GM08714 (cell line): ENCODE data around the gene PRDX1.

Experiments
- H3K4me3 ChIP-seq: fragments of 200-500 bp; sonication (Bioruptor generic); 2 replicates; pipeline ENCODE4 v1.5.1; 2014; ENCODE audit warnings: mild to moderate bottlenecking, low read length, inconsistent platforms
- ZNF274 ChIP-seq: IDR thresholded peaks from 2 replicates; pipeline ENCODE4 v1.6.1; 2012; ENCODE audit warnings: mild to moderate bottlenecking, low read depth, low read length

The PRDX1 gene

DNA sequence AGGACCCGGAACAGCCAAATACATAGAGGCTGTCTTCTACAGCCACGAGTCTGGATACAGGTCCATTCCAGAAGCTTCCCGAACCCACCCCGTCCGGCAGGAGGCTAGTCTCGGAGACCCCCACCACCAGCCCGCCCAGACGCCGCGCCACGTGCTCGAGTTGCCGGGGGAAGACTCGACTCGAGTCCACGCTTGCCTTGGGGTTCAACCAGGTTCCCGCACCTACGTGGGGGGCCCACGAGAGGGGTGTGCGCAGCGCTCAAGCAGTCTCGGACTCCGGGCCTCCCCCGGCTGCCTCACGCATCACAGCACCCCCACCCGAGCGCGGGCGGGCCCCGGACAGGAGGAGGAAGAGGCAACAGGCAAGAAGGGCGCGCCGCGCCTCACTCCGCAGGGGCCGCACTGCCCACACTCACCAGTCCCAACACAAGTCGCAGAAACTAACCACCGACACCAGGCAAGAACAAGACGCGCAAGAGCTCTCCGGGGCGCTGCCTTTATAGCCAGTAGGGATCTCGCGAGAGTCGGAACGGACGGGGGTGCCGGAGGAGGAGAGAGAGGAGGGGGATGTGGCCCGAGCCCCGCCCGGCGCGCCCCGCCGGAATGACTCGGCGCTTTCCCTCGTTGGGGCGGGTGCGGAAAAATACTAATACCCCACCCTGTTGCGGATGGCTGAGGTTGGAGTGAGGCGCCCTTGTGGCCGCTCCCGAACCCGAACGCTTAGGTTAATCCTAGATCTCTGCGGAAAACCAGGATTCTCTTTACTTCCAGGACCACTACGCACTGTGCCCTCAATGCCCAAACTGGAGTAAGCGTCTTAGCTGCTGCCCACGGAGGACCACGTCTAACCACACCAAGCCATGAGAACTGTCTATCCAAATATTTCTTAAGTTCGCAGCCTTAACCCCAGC lies at the start of gene PRDX1:
Gene PRDX1, minus strand, starts transcription at position 472 of the 911 bp plus-strand sequence. CDS start 2,841 bp downstream, outside the sequence.
- H3K4me3 ChIP-seq, result peak within 1 kb of the TSS; percentile 81
- TF ChIP-seq ZNF274, result no peak

DNA sequence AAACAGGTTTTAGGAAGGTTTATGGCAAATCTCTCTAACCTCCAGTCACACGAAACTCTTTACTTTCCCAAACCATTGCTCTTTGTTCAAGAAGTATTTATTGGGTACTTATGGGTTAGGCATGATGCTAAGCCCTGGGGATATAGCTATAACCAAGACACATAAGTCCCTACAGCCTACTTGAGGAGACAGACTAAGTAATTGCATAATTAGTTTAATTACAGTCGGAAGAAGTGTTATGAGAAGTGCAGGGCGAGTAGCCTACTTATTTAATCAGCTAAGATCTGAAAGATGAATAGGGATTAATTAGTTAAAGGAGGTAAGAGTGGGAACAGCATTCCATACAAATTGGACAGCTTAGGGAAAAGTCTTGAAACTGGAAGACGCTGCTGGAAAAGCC lies 48.9 kb upstream of the PRDX1 start:
- no peak for TF ChIP-seq ZNF274

DNA sequence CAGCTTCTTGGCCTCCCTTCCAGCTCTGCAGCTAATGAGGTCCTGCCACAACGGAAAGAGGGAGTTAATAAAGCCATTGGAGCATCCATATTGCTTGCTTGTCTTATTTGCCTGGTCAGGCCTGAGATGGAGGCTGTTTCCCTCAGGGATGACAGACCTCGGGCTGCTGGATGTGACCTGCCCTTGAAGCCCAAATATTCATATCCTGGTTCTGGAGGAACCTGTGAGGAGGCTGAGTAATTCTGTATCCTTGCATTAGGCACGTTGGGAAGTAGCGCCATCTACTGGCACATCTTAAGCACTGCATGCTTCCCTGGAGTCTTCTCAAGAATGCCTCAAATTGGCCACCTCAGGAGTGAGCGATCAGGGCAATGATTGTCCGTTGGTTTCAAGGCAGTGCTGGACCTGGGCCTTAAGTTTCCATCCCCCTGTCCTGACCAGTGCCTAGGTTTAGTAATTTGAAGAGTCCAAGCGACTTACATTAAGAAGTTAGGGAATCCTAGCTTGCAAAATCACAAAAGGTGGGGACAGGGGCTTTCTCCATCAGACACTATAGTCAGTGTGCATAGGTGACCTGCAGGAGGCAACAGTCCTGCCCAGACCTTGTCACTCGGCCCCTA lies 48.4 kb upstream of the PRDX1 start:
- no peak overlapping the region for H3K4me3 ChIP-seq
- TF ChIP-seq ZNF274, result no peak

More for the DNA sequence above, 48.9 kb upstream of the PRDX1 start:
- H3K4me3 ChIP-seq, result no peak overlapping the region

DNA sequence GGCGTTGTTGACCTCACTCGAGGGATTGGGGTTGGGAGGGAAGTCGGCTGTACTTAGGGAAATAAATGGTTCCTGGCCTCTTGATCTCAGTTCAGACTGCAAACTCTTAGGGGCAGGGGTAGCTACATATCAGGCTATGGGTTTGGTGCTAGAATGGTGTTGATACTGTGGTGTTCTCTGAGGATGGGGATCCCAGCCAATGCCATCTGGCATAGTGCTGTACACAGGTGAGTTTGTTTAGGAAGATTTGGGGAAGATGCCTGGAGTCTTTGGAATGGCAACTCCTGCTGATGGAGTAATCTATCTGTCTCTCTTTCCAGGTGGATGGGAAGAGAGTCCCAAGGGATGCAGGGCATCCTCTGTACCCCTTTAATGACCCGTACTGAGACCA lies 47.9 kb upstream of the PRDX1 start:
- no peak overlapping the region for H3K4me3 ChIP-seq
- TF ChIP-seq ZNF274, result no peak

DNA sequence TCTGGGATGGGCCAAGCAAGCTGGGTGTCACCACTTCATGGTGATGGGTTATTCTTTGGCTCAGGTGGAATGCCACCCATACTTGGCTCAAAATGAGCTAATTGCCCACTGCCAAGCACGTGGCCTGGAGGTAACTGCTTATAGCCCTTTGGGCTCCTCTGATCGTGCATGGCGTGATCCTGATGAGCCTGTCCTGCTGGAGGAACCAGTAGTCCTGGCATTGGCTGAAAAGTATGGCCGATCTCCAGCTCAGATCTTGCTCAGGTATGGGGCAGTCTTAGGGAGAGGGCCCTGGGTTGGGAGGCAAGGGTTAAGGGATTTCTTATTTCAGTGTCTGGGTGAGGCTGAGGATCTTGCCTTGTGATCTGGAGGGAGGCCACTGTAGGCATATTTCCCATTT lies 46.7 kb upstream of the PRDX1 start:
- TF ChIP-seq ZNF274, result no peak
- no peak overlapping the region for H3K4me3 ChIP-seq

DNA sequence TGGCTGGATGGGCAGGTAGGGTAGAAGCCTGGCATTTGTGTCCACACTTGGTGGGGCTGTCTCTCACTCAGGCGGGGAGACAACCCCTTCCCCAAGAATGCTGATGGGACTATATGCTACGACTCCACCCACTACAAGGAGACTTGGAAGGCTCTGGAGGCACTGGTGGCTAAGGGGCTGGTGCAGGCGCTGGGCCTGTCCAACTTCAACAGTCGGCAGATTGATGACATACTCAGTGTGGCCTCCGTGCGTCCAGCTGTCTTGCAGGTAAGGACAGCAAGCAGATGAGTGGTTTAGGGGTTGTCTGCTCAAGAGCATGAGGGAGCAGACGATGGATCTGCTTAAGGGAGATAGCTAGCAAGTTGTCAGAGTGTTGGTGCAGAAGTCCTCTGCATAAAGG lies 46.2 kb upstream of the PRDX1 start:
- no peak for TF ChIP-seq ZNF274
- no peak overlapping the region for H3K4me3 ChIP-seq

DNA sequence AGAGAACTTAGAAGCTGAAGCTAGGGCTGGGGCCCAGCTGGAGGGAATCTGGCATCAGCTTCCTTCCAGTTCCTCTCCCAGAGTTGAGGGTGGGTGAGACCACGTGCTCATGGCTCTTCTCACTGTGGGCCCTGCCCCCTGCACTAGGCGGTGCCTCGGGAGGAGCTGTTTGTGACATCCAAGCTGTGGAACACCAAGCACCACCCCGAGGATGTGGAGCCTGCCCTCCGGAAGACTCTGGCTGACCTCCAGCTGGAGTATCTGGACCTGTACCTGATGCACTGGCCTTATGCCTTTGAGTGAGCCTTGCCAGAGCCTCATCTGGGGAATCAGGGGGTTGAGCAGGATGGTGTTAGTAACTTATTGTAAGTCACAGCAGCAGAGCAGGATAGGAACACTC lies 45.0 kb upstream of the PRDX1 start:
- no peak overlapping the region for H3K4me3 ChIP-seq
- no peak for TF ChIP-seq ZNF274

DNA sequence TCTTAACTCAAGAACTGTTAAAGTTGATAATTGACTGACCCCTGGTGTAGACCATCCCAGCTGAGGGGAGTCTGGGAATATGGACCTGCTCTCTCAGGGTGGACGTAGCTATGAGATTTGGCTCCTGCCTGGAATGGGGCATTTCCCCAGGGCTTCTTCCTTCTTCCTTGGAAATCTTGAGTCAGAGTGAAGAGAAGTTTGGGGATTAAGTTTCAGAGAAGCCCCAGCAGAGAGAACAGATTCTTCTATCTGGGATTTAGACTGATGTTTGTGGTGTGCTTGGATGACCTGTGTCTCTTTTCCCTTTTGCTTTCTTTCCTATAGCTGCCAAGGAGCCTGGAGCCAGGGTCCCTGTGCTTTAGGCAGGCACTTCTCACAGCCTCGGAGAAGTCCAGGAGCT lies 42.2 kb upstream of the PRDX1 start:
- no peak overlapping the region for H3K4me3 ChIP-seq
- TF ChIP-seq ZNF274, result no peak

DNA sequence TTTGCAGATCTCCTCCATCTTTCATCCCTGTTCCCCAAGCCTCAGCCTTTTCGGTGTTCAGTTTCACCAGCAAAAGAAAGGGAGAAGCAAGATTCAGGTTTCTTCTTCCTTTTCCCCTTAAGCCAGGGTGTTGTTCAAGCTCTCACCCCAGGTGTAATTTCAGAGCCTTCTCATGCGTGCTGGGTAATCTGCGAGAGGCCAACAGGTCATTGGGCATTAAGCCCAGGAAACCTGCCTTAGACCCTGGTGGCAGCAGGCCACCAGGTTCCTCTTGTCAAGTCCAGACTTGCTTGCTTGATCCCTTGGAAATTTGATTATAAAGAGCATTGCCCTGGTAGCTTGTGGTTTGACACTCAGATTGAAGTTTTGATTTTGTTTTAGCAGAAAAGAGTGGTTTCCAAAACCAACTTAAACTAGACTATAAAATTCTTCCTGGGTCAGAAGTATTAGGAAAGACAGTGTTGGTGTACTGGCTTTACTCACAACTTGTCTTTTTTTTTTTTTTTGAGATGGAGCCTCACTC lies 35.8 kb upstream of the PRDX1 start:
- no peak for TF ChIP-seq ZNF274
- H3K4me3 ChIP-seq, result no peak overlapping the region

DNA sequence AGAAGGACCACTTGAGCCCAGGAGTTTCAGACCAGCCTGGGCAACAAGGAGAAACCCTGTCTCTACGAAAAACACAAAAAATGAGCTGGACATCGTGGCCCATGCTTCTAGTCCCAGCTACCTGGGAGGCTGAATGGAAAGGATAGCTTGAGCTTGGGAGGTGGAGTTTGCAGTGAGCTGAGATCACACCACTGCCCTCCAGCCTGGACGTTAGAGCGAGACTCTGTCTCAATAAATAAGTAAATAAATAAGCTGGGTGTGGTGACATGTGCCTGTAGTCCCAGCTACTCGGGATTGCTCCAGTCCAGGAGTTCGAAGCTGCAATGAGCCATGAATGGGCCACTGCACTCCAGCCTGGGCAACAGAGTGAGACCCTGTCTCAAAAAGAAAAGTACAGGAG lies 32.5 kb upstream of the PRDX1 start:
- no peak overlapping the region for H3K4me3 ChIP-seq
- TF ChIP-seq ZNF274, result no peak

DNA sequence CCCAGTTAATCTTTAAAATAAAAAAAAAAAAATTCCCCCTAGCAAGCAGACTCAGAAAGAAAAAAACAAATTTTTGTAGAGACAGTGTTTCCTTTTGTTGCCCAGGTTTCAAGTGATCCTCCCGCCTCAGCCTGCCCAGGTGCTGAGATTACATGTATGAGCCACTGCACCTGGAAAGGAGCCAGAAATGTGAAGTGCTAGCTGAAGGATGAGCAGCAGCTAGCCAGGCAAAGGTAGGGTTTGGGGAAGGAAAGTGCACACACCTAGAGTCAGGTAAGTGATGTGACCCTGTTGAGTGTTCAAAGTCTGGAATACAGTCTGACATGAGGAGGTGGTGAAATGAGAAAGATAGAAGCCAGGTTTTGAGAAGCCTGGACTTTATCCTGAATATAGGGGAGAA lies 30.6 kb upstream of the PRDX1 start:
- no peak for TF ChIP-seq ZNF274
- peak overlapping the region; percentile 74 for H3K4me3 ChIP-seq

DNA sequence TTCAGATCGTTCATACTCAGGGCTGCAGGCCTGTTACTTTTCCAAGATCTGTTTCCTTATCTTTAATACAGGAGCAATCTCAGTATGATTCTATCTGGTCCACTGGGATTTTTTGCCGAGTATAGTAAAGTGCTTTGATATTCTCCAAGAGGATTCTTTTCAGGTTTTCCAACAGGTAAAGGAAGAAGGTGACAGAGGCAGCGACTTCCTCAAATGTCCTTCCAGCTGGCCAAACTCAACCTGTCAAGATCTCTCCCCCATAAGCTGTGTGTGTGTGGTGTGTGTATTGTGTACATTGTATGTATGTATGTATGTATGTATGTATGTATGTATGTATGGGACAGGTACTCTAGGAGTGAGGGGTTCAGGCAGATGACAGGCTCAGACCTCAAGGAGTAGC lies 30.0 kb upstream of the PRDX1 start:
- peak overlapping the region; percentile 74 for H3K4me3 ChIP-seq
- TF ChIP-seq ZNF274, result no peak

DNA sequence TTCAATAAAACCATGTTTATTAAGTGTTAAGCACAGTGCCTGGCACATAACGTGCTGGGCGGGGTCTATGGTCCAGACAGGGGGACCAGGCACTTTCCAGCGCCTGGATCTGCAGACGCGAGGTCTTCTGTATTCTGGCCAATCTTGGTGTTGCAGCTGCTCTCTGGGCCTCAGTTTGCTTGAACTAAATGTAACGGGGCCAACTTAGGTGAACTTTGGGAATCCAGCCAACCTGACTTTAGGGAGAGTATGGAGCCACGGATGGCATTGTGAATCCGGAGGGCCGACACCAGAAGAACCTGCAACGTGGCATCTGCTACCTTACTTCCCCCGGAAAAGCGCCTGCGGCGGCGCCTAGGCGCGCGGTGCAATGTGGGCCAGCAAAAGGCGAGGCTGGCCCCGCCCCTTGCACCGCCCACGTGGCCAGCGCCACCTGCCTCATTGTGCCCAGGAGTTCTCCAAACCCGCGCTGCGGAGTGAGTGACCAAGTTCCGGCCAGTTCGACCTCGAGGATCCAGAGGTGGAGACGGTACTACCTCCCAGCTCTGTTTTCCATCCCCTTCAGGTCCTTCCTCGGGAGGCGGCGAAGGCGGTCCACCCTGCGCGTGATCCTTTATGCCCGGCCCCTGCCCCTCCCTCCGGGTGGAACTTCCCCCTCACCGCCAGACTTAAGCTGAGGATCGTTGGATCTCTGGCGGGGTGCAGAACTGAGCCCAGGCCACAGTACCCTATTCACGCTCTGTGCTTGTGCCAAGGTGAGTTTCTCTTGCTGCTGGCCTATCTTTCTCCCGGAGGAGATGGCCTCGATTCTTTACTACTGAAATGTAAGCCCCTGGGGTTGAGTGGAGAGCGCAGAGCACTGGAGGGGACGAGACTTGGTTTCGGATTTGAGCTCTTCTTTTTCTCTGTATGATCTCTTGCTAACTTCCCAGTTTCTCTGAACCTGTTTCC lies 29.0 kb upstream of the PRDX1 start, which contains the start of gene AKR1A1:
Gene AKR1A1, plus strand, starts transcription at position 426 of the 951 bp plus-strand sequence. CDS start 10,969 bp downstream, outside the sequence.
- peak within 1 kb of the TSS; percentile 74 for H3K4me3 ChIP-seq
- TF ChIP-seq ZNF274, result no peak
